ENCODE data around the gene NRG3.
"Not testable (repeated sequence)": the region's sequence is repeated elsewhere in the genome, so short reads cannot be mapped to it uniquely, and the experiment has no call there.

Gene NRG3

GRCh38 chr10:82310839-82311238, 435.8 kb downstream of the NRG3 start:
- DNase-seq: no peak

GRCh38 chr10:82313401-82313800, 438.4 kb downstream of the NRG3 start:
- no peak for DNase-seq

DNA sequence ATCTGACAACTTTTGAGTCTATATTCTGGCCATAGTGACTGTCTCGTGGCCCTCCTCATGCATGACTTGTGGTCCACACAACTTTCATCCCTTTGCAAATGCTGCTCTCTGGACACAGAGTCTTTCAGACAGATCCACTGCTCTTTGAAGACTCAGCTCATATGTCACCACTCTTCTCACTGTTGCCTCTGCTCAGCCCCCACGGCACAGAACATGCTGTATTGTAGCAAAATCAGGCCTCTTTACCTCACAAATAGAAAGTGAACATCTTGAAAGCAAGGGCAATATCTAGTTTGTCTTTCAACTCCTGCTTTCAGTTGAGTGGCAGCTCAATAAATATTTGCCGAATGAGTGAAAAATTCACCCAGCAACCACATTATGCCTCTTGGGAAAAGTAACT, 443.5 kb downstream of the NRG3 start:
- DNase-seq: no peak

DNA sequence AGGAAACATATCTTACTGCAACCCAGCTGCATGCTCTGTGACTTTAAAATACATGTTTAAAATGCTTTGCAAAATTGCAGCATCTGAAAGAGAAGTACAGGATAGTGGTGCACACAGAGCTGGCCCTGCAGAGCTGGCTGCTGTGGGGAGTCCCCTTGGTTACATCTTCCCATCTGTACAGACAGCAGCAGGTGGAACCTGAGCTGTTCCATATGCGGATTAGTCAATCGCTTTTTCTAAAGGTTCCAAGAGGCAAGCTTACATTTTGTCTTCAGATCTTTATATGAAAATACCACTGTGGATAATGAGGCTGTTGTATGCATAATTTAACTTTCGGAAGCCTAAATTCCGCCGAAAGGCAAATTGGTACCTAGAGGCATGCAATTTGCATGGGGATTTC, 444.1 kb downstream of the NRG3 start:
- DNase-seq: no peak

DNA sequence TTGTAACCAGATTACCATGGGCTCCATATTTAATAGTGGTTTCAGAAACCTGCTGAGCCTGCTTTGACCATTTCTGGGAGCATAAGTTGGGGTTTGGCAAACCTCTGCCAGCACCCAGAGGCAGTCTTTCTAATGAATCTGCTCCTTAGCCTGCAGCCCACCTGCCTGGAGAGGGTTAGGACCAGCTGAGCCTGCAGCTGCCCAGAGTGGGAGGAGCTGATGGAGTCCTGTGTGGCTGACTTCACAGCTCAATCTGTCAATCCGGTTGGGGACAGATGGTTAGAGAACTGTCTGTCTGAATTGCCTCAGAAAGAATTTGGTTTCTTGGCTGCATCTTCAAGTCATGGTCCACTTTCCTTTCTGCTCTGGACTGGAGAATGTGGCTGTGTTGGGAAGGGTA, 444.6 kb downstream of the NRG3 start:
- DNase-seq: no peak

- DNase-seq: no peak
These were observed 446.7 kb downstream of the NRG3 start for GRCh38 chr10:82321724-82322123.

DNA sequence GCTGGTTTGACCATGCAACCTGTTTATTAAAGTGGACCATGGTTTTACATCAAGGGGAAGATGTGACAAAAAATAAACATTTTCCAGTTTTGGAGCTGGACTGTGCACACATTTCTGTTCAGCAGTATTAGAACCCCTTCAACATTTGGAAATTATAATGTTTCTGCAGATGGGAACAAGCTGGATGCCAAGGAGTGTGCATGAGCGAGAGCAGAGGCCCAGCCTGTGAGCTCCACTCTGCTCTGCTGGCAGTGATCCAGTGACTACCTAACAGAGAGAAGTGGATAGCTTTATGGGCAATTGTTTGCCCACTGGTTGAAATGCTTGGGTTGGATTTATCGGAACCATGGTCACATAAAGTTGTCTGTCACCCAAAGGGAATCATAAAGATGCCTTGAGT, 456.7 kb downstream of the NRG3 start:
- DNase-seq: no peak

- no peak for DNase-seq
These were observed 460.8 kb downstream of the NRG3 start for GRCh38 chr10:82335831-82336230.

- DNase-seq: no peak
These were observed 465.2 kb downstream of the NRG3 start for GRCh38 chr10:82340166-82340565.

DNA sequence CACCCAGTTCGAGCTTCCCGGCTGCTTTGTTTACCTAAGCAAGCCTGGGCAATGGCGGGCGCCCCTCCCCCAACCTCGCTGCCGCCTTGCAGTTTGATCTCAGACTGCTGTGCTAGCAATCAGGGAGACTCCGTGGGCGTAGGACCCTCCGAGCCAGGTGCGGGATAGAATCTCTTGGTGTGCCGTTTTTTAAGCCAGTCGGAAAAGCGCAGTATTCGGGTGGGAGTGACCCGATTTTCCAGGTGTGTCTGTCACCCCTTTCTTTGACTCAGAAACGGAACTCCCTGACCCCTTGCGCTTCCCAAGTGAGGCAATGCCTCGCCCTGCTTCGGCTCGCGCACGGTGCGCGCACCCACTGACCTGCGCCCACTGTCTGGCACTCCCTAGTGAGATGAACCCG, 474.6 kb downstream of the NRG3 start:
- DNase-seq: not testable (repeated sequence)

- no peak for DNase-seq
These were observed 478.4 kb downstream of the NRG3 start for GRCh38 chr10:82353381-82353780.

DNA sequence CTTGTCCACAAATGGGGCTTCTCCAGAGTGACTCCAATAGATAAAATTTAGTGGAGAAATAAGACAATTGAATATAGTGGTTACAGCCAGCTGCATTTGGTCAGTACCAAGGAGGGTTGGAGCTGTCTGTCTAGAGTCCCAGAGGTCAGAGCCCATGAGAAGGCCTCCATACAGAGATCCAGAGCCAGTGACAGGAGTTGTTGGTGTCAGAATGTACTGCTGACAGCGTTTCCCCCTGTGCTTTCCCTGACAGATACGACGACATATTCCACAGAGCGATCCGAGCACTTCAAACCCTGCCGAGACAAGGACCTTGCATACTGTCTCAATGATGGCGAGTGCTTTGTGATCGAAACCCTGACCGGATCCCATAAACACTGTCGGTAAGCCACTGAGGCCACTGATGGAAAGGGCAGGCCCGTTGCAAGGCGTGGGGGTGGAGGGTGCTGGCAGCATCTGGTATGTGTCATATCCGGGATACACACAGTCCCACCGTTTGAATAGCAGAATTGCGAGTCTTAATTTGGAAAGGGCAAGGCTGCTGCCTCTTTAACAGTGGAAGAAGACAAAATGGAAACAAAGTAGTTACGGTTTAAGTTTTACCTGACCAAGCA, 483.6 kb downstream of the NRG3 start:
- DNase-seq: no peak

GRCh38 chr10:82361256-82361655, 486.3 kb downstream of the NRG3 start:
- DNase-seq: no peak

GRCh38 chr10:82377608-82378007, 502.6 kb downstream of the NRG3 start:
- DNase-seq: no peak

GRCh38 chr10:82378146-82378545, 503.2 kb downstream of the NRG3 start:
- DNase-seq: no peak

DNA sequence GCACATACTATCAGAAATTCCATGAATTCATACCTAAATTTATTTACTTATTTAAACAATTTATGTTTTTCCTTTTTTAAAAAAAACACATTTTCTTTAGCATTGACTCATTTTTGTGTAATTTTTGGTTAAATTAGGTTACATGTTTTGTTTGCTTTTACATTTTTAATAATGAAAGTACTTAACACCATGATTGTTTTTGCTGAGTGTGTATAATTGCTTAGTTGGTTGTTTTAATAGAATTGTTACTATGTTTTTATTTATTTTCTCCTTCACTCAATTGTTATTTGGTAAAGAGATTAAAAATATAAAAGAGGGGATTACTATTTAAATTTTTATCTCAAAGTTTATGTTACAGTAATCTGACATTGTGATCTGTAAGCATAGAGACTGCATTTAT, 508.4 kb downstream of the NRG3 start:
- no peak for DNase-seq

- no peak for DNase-seq
These were observed 516.1 kb downstream of the NRG3 start for GRCh38 chr10:82390866-82391658.

- no peak for DNase-seq
These were observed 517.0 kb downstream of the NRG3 start for GRCh38 chr10:82391971-82392370.

DNA sequence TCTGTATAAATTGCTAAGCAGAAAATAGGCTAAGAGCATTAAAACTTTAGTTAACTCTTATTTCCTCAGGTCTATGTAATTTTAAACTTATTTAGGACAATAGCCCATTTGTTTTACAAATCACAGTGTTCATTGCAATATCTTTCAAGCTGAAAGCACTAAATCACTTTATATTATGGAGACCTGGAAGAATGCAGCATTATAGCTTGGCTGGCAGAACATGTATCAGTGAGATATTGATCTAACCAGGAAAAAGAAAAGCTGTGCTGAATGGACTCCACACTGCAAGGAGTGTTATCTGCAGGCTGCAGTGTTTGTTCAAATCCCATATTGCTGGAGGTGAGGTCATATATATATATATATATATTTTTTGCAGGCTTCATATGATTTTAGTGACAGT, 517.5 kb downstream of the NRG3 start:
- DNase-seq: no peak

- DNase-seq: no peak
These were observed 519.1 kb downstream of the NRG3 start for GRCh38 chr10:82394122-82394521.

GRCh38 chr10:82394987-82395386, 520.0 kb downstream of the NRG3 start:
- DNase-seq: no peak

GRCh38 chr10:82396886-82397285, 521.9 kb downstream of the NRG3 start:
- no peak for DNase-seq

GRCh38 chr10:82397854-82398253, 522.9 kb downstream of the NRG3 start:
- DNase-seq: no peak

DNA sequence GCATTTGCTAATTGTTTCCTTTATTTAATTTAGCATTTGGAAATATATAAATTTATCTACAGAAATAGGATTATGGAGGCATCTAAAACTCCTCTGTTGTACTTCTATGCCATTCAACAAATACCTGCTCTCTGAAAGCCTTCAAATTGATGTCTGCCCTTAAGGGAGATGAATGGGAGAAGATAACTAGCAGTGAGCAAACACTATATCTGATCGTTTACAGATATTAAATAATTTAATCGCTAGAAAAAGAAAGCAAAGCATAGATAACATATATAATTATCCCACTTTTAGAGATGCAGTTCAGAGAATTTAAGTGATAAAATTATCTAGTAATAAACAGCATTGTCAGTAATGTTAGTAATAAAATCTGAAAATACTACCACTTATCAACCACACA, 524.9 kb downstream of the NRG3 start:
- no peak for DNase-seq

- DNase-seq: no peak
These were observed 525.8 kb downstream of the NRG3 start for GRCh38 chr10:82400841-82401240.
